Right atrium auricular region (tissue), 2 donors: ENCODE results near the gene TATDN3. TPM values are rescaled to one million over a fixed set of nuclear protein-coding genes. Genes with fewer than 3 reads are reported as not detected.
"Not testable (repeated sequence)": the region's sequence is repeated elsewhere in the genome, so short reads cannot be mapped to it uniquely, and the experiment has no call there.

ENCODE experiments used
- DNase-seq: peaks from one replicate; pipeline ENCODE4 v3.0.0-alpha.2; 2019; ENCODE audit warnings: low spot score
- H3K27ac ChIP-seq, 2 donors: fragments of 200-600 bp; sonication (generic); 1 replicate in 1 of 2; 2 replicates in 1 of 2; pipeline ENCODE4 v1.5.1; 2016 to 2019
- H3K27me3 ChIP-seq, 2 donors: fragments of 200-600 bp; sonication (generic); one replicate each; pipeline versions ENCODE4 v1.5.1 to v1.6.0; 2017 to 2019
- H3K36me3 ChIP-seq: fragments of 200-600 bp; sonication (generic); one replicate; pipeline ENCODE4 v1.5.1; 2016
- H3K4me1 ChIP-seq, 2 donors: fragments of 200-600 bp; sonication (generic); one replicate each; pipeline versions ENCODE4 v1.5.1 to v1.6.0; 2017 to 2019
- H3K4me3 ChIP-seq, 2 donors: fragments of 200-600 bp; sonication (generic); 1 replicate in 1 of 2; 2 replicates in 1 of 2; pipeline ENCODE4 v1.5.1; 2017 to 2019; ENCODE audit warnings: mild to moderate bottlenecking in 1 of 2, moderate library complexity in 1 of 2
- H3K9me3 ChIP-seq, 2 donors: fragments of 200-600 bp; sonication (generic); one replicate each; pipeline ENCODE4 v1.5.1; 2019
- CTCF ChIP-seq, 2 donors: fragments of 200-600 bp; sonication (generic); IDR thresholded peaks; one replicate each; pipeline ENCODE4 v1.5.1; 2019; ENCODE audit warnings: antibody characterized with exemption in 2 of 2
- total RNA-seq, 2 donors: library from RNA; depleted of rRNA; stranded (reverse); fragments of >200 nt; gene quantifications; one replicate each; pipeline ENCODE4 v1.1.0, GENCODE V29; 2016

Gene TATDN3
- total RNA-seq, 2 donors from 2014 or later: 12.6 to 39.6 TPM

- no peak overlapping the region for H3K4me3 ChIP-seq
- no peak for TF ChIP-seq CTCF (IDR thresholded peaks at IDR 0.05)
These were observed 32.0 kb upstream of the TATDN3 start for GRCh38 chr1:212759683-212760082.

GRCh38 chr1:212760126-212760823, 31.4 kb upstream of the TATDN3 start:
- Histone ChIP-seq H3K4me1 (no peaks in the 10 kb centered on the region), H3K4me3 (no peak overlapping the region), H3K27ac (no peak overlapping the region), H3K27me3 (no peaks in the 10 kb centered on the region), H3K9me3 (no peaks in the 10 kb centered on the region), H3K36me3 (no peaks in the 10 kb centered on the region)
- TF ChIP-seq CTCF (IDR thresholded peaks at IDR 0.05): no peak
- no peak for DNase-seq

More at GRCh38 chr1:212759683-212760082, 32.0 kb upstream of the TATDN3 start:
- H3K36me3 ChIP-seq: no peaks in the 10 kb centered on the region
- H3K9me3 ChIP-seq: no peaks in the 10 kb centered on the region
- no peak for DNase-seq
- no peaks in the 10 kb centered on the region for H3K4me1 ChIP-seq
- no peak overlapping the region for H3K27ac ChIP-seq
- no peaks in the 10 kb centered on the region for H3K27me3 ChIP-seq

- Histone ChIP-seq H3K27me3 (no peaks in the 10 kb centered on the region), H3K4me1 (no peaks in the 10 kb centered on the region), H3K4me3 (no peak overlapping the region), H3K36me3 (no peaks in the 10 kb centered on the region), H3K27ac (no peak overlapping the region), H3K9me3 (no peaks in the 10 kb centered on the region)
- no peak for DNase-seq
- no peak for TF ChIP-seq CTCF (IDR thresholded peaks at IDR 0.05)
These were observed 29.5 kb upstream of the TATDN3 start for GRCh38 chr1:212762234-212762633.

GRCh38 chr1:212762839-212763238, 28.9 kb upstream of the TATDN3 start:
- no peak overlapping the region for H3K4me3 ChIP-seq
- no peaks in the 10 kb centered on the region for H3K4me1 ChIP-seq
- no peak for DNase-seq
- H3K27ac ChIP-seq: no peak overlapping the region
- H3K27me3 ChIP-seq: no peaks in the 10 kb centered on the region
- H3K9me3 ChIP-seq: no peaks in the 10 kb centered on the region
- no peak for TF ChIP-seq CTCF (IDR thresholded peaks at IDR 0.05)
- H3K36me3 ChIP-seq: no peaks in the 10 kb centered on the region

GRCh38 chr1:212764718-212765281, 26.9 kb upstream of the TATDN3 start:
- peaks cover 0 to 16% of the 10 kb centered on the region in 2 donors for H3K9me3 ChIP-seq
- H3K4me3 ChIP-seq, H3K36me3 ChIP-seq, DNase-seq, H3K4me1 ChIP-seq, H3K27ac ChIP-seq, H3K27me3 ChIP-seq: not testable (repeated sequence)

GRCh38 chr1:212766825-212767224, 24.9 kb upstream of the TATDN3 start:
- not testable (repeated sequence) for H3K4me1 ChIP-seq, H3K36me3 ChIP-seq, H3K4me3 ChIP-seq, H3K27me3 ChIP-seq, H3K27ac ChIP-seq, DNase-seq
- peaks cover 0 to 24% of the 10 kb centered on the region in 2 donors for H3K9me3 ChIP-seq
